Prostate gland (tissue), 2 donors: ENCODE results near the gene DUOX1.

Experiments
- CTCF ChIP-seq, 4 experiments: fragments of 200-600 bp in 2 of 4; fragments of 450-650 bp in 2 of 4; sonication (generic) in 2 of 4; IDR thresholded peaks; 1 replicate in 3 of 4; 2 replicates in 1 of 4; pipeline ENCODE4 v1.5.1; 2016 to 2019; ENCODE audit warnings: antibody characterized with exemption in 4 of 4, mild to moderate bottlenecking in 2 of 4, moderate library complexity in 2 of 4
- POLR2A ChIP-seq: fragments of 450-650 bp; IDR thresholded peaks from one replicate; pipeline ENCODE4 v1.6.1; 2016; ENCODE audit warnings: antibody characterized with exemption, mild to moderate bottlenecking
- POLR2AphosphoS5 ChIP-seq: sonication (generic); formaldehyde crosslinking; IDR thresholded peaks from one replicate; pipeline ENCODE4 v1.6.1; 2017; ENCODE audit warnings: antibody characterized with exemption

- TF ChIP-seq CTCF (IDR thresholded peaks at IDR 0.05) (no peak), POLR2AphosphoS5 (no peak), POLR2A (no peak)
These were observed 71.7 kb downstream of the DUOX1 start for GRCh38 chr15:45201557-45201859.
